Measurements from ENCODE around the gene IVD. TPM values are rescaled to one million over a fixed set of nuclear protein-coding genes. Genes with fewer than 3 reads are reported as not detected.

Gene IVD
- total RNA-seq, 1 experiment from 2014 or later = 93.1 TPM

DNA sequence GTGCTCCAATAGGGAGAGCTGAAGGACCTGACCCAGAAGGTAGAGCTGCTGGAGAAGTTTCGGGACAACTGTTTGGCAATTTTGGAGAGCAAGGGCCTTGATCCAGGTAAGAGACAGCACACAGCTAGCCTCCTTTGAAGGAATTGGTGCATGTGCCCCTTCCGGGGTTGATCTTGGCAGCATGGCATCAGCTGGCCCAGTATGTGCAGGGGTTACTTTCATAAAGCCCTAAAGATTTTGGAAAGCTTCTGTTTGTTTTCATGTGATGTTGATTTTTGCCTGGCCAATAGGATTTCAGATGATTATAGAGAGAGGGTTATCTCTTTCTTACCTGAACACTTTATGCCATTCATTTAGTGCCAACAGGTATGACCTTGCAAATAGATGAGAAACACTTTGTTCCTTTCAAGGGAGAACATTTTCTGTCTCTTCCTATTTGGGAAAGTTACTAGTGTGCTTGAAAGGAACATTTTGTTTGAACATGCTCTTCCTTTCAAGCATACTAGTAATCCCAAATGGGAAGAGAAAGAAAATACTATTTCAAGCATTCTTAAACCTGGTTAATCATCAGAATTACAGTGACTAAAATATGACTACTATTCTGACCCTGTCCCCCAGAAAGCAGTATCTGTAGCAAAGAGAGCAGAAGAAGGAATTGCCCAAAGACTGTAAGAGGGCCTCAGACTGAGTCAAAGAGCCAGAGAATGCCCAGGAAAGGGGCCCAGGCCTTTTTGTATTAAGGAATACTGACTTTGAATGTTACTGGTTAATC lies 15.6 kb upstream of the IVD start:
- Mint-ChIP-seq H3K27me3 (ENCODE audit: low read depth) (no peaks in the 10 kb centered on the region), H3K4me1 (peaks cover 0 to 4% of the 10 kb centered on the region in 2 experiments; a peak in 2 of 4 replicates), H3K27ac (no peak overlapping the region), H3K9me3 (peaks cover 2 to 7% of the 10 kb centered on the region in 2 experiments; a peak in 3 of 5 replicates), H3K4me3 (no peak overlapping the region), H3K36me3 (ENCODE audit: insufficient read depth in 1 of 3, low read depth in 3 of 3) (peaks cover 72 to 93% (median 85%) of the 10 kb centered on the region in 3 experiments)
- Histone ChIP-seq H3K9me3 (ENCODE audit: control insufficient read depth, low read depth, low read length) (no peaks in the 10 kb centered on the region), H3K23ac (ENCODE audit: insufficient read length, low read depth, low read length) (no peak overlapping the region), H3K14ac (ENCODE audit: insufficient read depth, low read length) (no peak overlapping the region), H2BK120ac (ENCODE audit: low read depth, low read length, poor library complexity, severe bottlenecking) (no peak overlapping the region), H2AK5ac (ENCODE audit: insufficient read length, low read length) (no peak overlapping the region), H4K8ac (replicated peaks; ENCODE audit: insufficient read length, low read depth, low read length) (no peak overlapping the region), H3K4ac (ENCODE audit: low read depth, low read length) (no peak overlapping the region), H3K23me2 (ENCODE audit: insufficient read length, low read depth, low read length, poor library complexity, severe bottlenecking) (no peaks in the 10 kb centered on the region), H2BK20ac (ENCODE audit: low read depth, low read length, poor library complexity, severe bottlenecking) (no peak overlapping the region), H3T11ph (ENCODE audit: low read length) (no peak overlapping the region), H3K27me3 (ENCODE audit: insufficient read depth, low read length) (no peaks in the 10 kb centered on the region), H4K20me1 (ENCODE audit: control insufficient read depth, insufficient read depth, insufficient read length) (no peaks in the 10 kb centered on the region), H3K56ac (ENCODE audit: insufficient read length, low read depth, low read length) (no peak overlapping the region), H3K9ac (ENCODE audit: extremely low read depth, insufficient read length, low read length) (no peak overlapping the region), H2BK15ac (ENCODE audit: low read depth, low read length) (no peak overlapping the region), H3K4me1 (ENCODE audit: insufficient read depth, low read length) (no peaks in the 10 kb centered on the region), H3K79me2 (ENCODE audit: insufficient read depth, low read length) (peaks cover 1% of the 10 kb centered on the region; the same call in 1 of the 2 replicates), H2BK12ac (ENCODE audit: insufficient read length, low read depth, low read length) (no peak overlapping the region), H3K18ac (ENCODE audit: insufficient read length, low read depth, low read length) (no peak overlapping the region), H2AFZ (ENCODE audit: low read length) (no peak overlapping the region), H2BK5ac (ENCODE audit: insufficient read length, low read length) (no peak overlapping the region), H4K91ac (ENCODE audit: insufficient read length, low read depth, low read length) (no peak overlapping the region), H3K4me2 (ENCODE audit: insufficient read depth, insufficient read length, low read length) (no peak overlapping the region), H4K5ac (ENCODE audit: insufficient read length, low read depth, low read length) (no peak overlapping the region), H3K27ac (ENCODE audit: insufficient read length, low read depth, low read length) (no peak overlapping the region), H3K79me1 (ENCODE audit: insufficient read depth, low read depth, low read length, poor library complexity, severe bottlenecking) (no peaks in the 10 kb centered on the region)
- DNase-seq = no peak
- no CpG with 5 or more reads among the region's 2 CpGs for WGBS (ENCODE audit: extremely low coverage, insufficient read length, low lambda C conversion rate)
- TF ChIP-seq, protein P1, sequence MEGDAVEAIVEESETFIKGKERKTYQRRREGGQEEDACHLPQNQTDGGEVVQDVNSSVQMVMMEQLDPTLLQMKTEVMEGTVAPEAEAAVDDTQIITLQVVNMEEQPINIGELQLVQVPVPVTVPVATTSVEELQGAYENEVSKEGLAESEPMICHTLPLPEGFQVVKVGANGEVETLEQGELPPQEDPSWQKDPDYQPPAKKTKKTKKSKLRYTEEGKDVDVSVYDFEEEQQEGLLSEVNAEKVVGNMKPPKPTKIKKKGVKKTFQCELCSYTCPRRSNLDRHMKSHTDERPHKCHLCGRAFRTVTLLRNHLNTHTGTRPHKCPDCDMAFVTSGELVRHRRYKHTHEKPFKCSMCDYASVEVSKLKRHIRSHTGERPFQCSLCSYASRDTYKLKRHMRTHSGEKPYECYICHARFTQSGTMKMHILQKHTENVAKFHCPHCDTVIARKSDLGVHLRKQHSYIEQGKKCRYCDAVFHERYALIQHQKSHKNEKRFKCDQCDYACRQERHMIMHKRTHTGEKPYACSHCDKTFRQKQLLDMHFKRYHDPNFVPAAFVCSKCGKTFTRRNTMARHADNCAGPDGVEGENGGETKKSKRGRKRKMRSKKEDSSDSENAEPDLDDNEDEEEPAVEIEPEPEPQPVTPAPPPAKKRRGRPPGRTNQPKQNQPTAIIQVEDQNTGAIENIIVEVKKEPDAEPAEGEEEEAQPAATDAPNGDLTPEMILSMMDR (conservative IDR thresholded peaks at IDR 0.05) = no peak
